ENCODE results near the gene WNT6. TPM values are rescaled to one million over a fixed set of nuclear protein-coding genes. Genes with fewer than 3 reads are reported as not detected.
A peak's percentile ranks its signal among the peaks of the same experiment; 100 is the strongest.
"Not testable (repeated sequence)": the region's sequence is repeated elsewhere in the genome, so short reads cannot be mapped to it uniquely, and the experiment has no call there.

WNT6 gene
- total RNA-seq, 1 donor from 2014 or later: 2.6 TPM

GRCh38 chr2:218839430-218839829 is 20.2 kb upstream of the WNT6 start:
- FAIRE-seq (no peak), DNase-seq (ENCODE audit: low read depth) (peak; percentile 39)
- H3K9me3 ChIP-seq (ENCODE audit: insufficient read depth, low read depth, low read length): no peaks in the 10 kb centered on the region
- no peaks in the 10 kb centered on the region for H3K36me3 ChIP-seq (ENCODE audit: insufficient read depth, low read length)
- H3K4me3 ChIP-seq (ENCODE audit: insufficient read depth, low read depth, low read length): no peak overlapping the region
- H3K4me2 ChIP-seq (ENCODE audit: low read length): no peak overlapping the region
- Mint-ChIP-seq H3K27ac (ENCODE audit: unreplicated experiment) (no peak overlapping the region), H3K9me3 (ENCODE audit: unreplicated experiment) (peaks cover 10% of the 10 kb centered on the region), H3K27me3 (ENCODE audit: low read depth, unreplicated experiment) (peaks cover 16% of the 10 kb centered on the region), H3K4me1 (ENCODE audit: low read depth, unreplicated experiment) (peaks cover 6% of the 10 kb centered on the region), H3K4me3 (ENCODE audit: unreplicated experiment) (no peak overlapping the region), H3K36me3 (ENCODE audit: low read depth, unreplicated experiment) (no peaks in the 10 kb centered on the region)
- no peak overlapping the region for H3K9ac ChIP-seq (ENCODE audit: low read length)
- peaks cover 20% of the 10 kb centered on the region for H3K27me3 ChIP-seq (ENCODE audit: insufficient read depth, low read length)
- no peaks in the 10 kb centered on the region for H4K20me1 ChIP-seq (ENCODE audit: insufficient read depth, low read length)
- no peak overlapping the region for H2AFZ ChIP-seq (ENCODE audit: low read depth, low read length)
- TF ChIP-seq CTCF (IDR thresholded peaks at IDR 0.05; ENCODE audit: insufficient read depth, low read depth, low read length) (no peak), EZH2 (IDR thresholded peaks at IDR 0.05; ENCODE audit: insufficient read depth, low read length) (no peak)
- no peak overlapping the region for H3K27ac ChIP-seq (ENCODE audit: low read depth, low read length)
- no peaks in the 10 kb centered on the region for H3K79me2 ChIP-seq (ENCODE audit: insufficient read depth, low read length)
- H3K4me1 ChIP-seq (ENCODE audit: insufficient read depth, low read length): no peaks in the 10 kb centered on the region

- FAIRE-seq: no peak
- Mint-ChIP-seq H3K9me3 (ENCODE audit: unreplicated experiment) (peaks cover 10% of the 10 kb centered on the region), H3K27ac (ENCODE audit: unreplicated experiment) (no peak overlapping the region), H3K27me3 (ENCODE audit: low read depth, unreplicated experiment) (peaks cover 13% of the 10 kb centered on the region), H3K4me1 (ENCODE audit: low read depth, unreplicated experiment) (peaks cover 6% of the 10 kb centered on the region), H3K4me3 (ENCODE audit: unreplicated experiment) (no peak overlapping the region), H3K36me3 (ENCODE audit: low read depth, unreplicated experiment) (no peaks in the 10 kb centered on the region)
- no peak overlapping the region for H3K9ac ChIP-seq (ENCODE audit: low read length)
- H3K79me2 ChIP-seq (ENCODE audit: insufficient read depth, low read length): no peaks in the 10 kb centered on the region
- H3K9me3 ChIP-seq (ENCODE audit: insufficient read depth, low read depth, low read length): no peaks in the 10 kb centered on the region
- H2AFZ ChIP-seq (ENCODE audit: low read depth, low read length): no peak overlapping the region
- no peak overlapping the region for H3K27ac ChIP-seq (ENCODE audit: low read depth, low read length)
- H3K4me1 ChIP-seq (ENCODE audit: insufficient read depth, low read length): no peaks in the 10 kb centered on the region
- peaks cover 16% of the 10 kb centered on the region for H3K27me3 ChIP-seq (ENCODE audit: insufficient read depth, low read length)
- no peak overlapping the region for H3K4me3 ChIP-seq (ENCODE audit: insufficient read depth, low read depth, low read length)
- DNase-seq (ENCODE audit: low read depth): no peak
- no peaks in the 10 kb centered on the region for H4K20me1 ChIP-seq (ENCODE audit: insufficient read depth, low read length)
- H3K36me3 ChIP-seq (ENCODE audit: insufficient read depth, low read length): no peaks in the 10 kb centered on the region
- no peak overlapping the region for H3K4me2 ChIP-seq (ENCODE audit: low read length)
- TF ChIP-seq CTCF (IDR thresholded peaks at IDR 0.05; ENCODE audit: insufficient read depth, low read depth, low read length): no peak
- no peak for TF ChIP-seq EZH2 (IDR thresholded peaks at IDR 0.05; ENCODE audit: insufficient read depth, low read length)
Measured at GRCh38 chr2:218839888-218840287, 19.7 kb upstream of the WNT6 start.

- not testable (repeated sequence) for H3K4me1 ChIP-seq (ENCODE audit: insufficient read depth, low read length); H3K4me1 Mint-ChIP-seq (ENCODE audit: low read depth, unreplicated experiment); H3K27me3 ChIP-seq (ENCODE audit: insufficient read depth, low read length); H3K27ac ChIP-seq (ENCODE audit: low read depth, low read length); H3K4me2 ChIP-seq (ENCODE audit: low read length); H4K20me1 ChIP-seq (ENCODE audit: insufficient read depth, low read length); H3K4me3 Mint-ChIP-seq (ENCODE audit: unreplicated experiment); H3K79me2 ChIP-seq (ENCODE audit: insufficient read depth, low read length); H3K4me3 ChIP-seq (ENCODE audit: insufficient read depth, low read depth, low read length); H2AFZ ChIP-seq (ENCODE audit: low read depth, low read length); H3K27ac Mint-ChIP-seq (ENCODE audit: unreplicated experiment); H3K9ac ChIP-seq (ENCODE audit: low read length); H3K9me3 ChIP-seq (ENCODE audit: insufficient read depth, low read depth, low read length); H3K27me3 Mint-ChIP-seq (ENCODE audit: low read depth, unreplicated experiment); H3K36me3 Mint-ChIP-seq (ENCODE audit: low read depth, unreplicated experiment); H3K36me3 ChIP-seq (ENCODE audit: insufficient read depth, low read length); FAIRE-seq; DNase-seq (ENCODE audit: low read depth)
- H3K9me3 Mint-ChIP-seq (ENCODE audit: unreplicated experiment): peaks cover 14% of the 10 kb centered on the region
Measured at GRCh38 chr2:218844334-218844733, 15.3 kb upstream of the WNT6 start.

GRCh38 chr2:218846963-218847362 is 12.6 kb upstream of the WNT6 start:
- not testable (repeated sequence) for H3K4me3 Mint-ChIP-seq (ENCODE audit: unreplicated experiment); H3K9ac ChIP-seq (ENCODE audit: low read length); H3K36me3 ChIP-seq (ENCODE audit: insufficient read depth, low read length); H3K27ac ChIP-seq (ENCODE audit: low read depth, low read length); H2AFZ ChIP-seq (ENCODE audit: low read depth, low read length); H4K20me1 ChIP-seq (ENCODE audit: insufficient read depth, low read length); H3K79me2 ChIP-seq (ENCODE audit: insufficient read depth, low read length); H3K4me2 ChIP-seq (ENCODE audit: low read length); H3K4me1 ChIP-seq (ENCODE audit: insufficient read depth, low read length); H3K27me3 ChIP-seq (ENCODE audit: insufficient read depth, low read length); H3K27me3 Mint-ChIP-seq (ENCODE audit: low read depth, unreplicated experiment); H3K36me3 Mint-ChIP-seq (ENCODE audit: low read depth, unreplicated experiment); FAIRE-seq; H3K27ac Mint-ChIP-seq (ENCODE audit: unreplicated experiment); H3K9me3 ChIP-seq (ENCODE audit: insufficient read depth, low read depth, low read length); H3K4me1 Mint-ChIP-seq (ENCODE audit: low read depth, unreplicated experiment); DNase-seq (ENCODE audit: low read depth); H3K4me3 ChIP-seq (ENCODE audit: insufficient read depth, low read depth, low read length)
- peaks cover 13% of the 10 kb centered on the region for H3K9me3 Mint-ChIP-seq (ENCODE audit: unreplicated experiment)
